HepG2 (cell line): Measurements from ENCODE around the gene KCNE4. TPM values are rescaled to one million over a fixed set of nuclear protein-coding genes. Genes with fewer than 3 reads are reported as not detected.

Experiments
- ATAC-seq: fragments of 200-7000 bp; cut with Tn5 transposase; 3 replicates; pipeline ENCODE4 v1.9.1; 2020; ENCODE audit warnings: mild to moderate bottlenecking, moderate library complexity
- BruUV-seq: library from RNA; stranded (reverse); fragments of 400-500 nt; replicated peaks from 2 replicates; lab custom pipeline; 2021; lab: Mats Ljungman, UMichigan
- CTCF ChIA-PET: fragments of 300-600 bp; formaldehyde crosslinking; extraction: SDS; loops from one replicate; lab custom pipeline; 2021; ENCODE audit warnings: low total read pairs, inconsistent platforms, low intra/inter-chr PET ratio; lab: Yijun Ruan, JAX
- POLR2A ChIA-PET: fragments of 350-600 bp; sonication (Branson Sonifier 250); formaldehyde crosslinking; loops from one replicate; lab custom pipeline; 2020; ENCODE audit warnings: antibody characterized with exemption, inconsistent platforms; lab: Yijun Ruan, JAX
- DNase-seq: peaks from one replicate; pipeline ENCODE4 v3.0.0-alpha.2; 2015; ENCODE audit warnings: low spot score
- FAIRE-seq: peaks from 3 replicates; lab custom pipeline; 2011; peaks lifted over from hg19 to GRCh38; lab: Jason Lieb, UNC
- H2AFZ ChIP-seq: one replicate; pipeline ENCODE4 v1.6.1; 2011; ENCODE audit warnings: low read length, inconsistent platforms
- H3K27ac ChIP-seq: fragments of 300-600 bp; 3 replicates; pipeline ENCODE4 v1.8.0; 2011; ENCODE audit warnings: mixed run types, mild to moderate bottlenecking, mixed read lengths, low read length, inconsistent platforms; ENCODE audit not compliant: insufficient read depth; ENCODE audit errors: extremely low read length
- H3K27me3 ChIP-seq, 2 experiments: fragments of 200-600 bp in 1 of 2; 2 replicates in 1 of 2; 3 replicates in 1 of 2; pipeline versions ENCODE4 v1.6.0 to v1.8.0; 2011; ENCODE audit warnings: low read length in 2 of 2, mild to moderate bottlenecking in 2 of 2, moderate library complexity in 2 of 2, inconsistent platforms in 1 of 2; ENCODE audit not compliant: insufficient read depth in 2 of 2, control insufficient read depth in 1 of 2
- H3K36me3 ChIP-seq, 2 experiments: fragments of 200-600 bp in 1 of 2; replicated peaks in 1 of 2; 2 replicates in 1 of 2; 3 replicates in 1 of 2; pipeline versions ENCODE4 v1.5.1 to v1.8.0; 2011; ENCODE audit warnings: low read length in 2 of 2, inconsistent platforms in 1 of 2; ENCODE audit not compliant: insufficient read depth in 2 of 2, control insufficient read depth in 1 of 2
- H3K4me1 ChIP-seq: 2 replicates; pipeline ENCODE4 v1.5.1; 2012; ENCODE audit warnings: low read length, inconsistent platforms; ENCODE audit not compliant: insufficient read depth
- H3K4me2 ChIP-seq: 2 replicates; pipeline ENCODE4 v1.6.0; 2011; ENCODE audit warnings: low read depth, low read length, inconsistent platforms
- H3K4me3 ChIP-seq, 3 experiments: fragments of 200-600 bp in 1 of 3; sonication (generic), shearing (Covaris generic) in 1 of 3; replicated peaks in 1 of 3; 2 replicates each; pipeline ENCODE4 v1.5.1; 2011 to 2016; ENCODE audit warnings: low read length in 3 of 3, inconsistent platforms in 2 of 3, low read depth in 2 of 3, mild to moderate bottlenecking in 2 of 3, control low read depth in 1 of 3, mixed read lengths in 1 of 3; ENCODE audit not compliant: insufficient read depth in 1 of 3
- H3K79me2 ChIP-seq: one replicate; pipeline ENCODE4 v1.6.1; 2011; ENCODE audit warnings: low read length, inconsistent platforms; ENCODE audit not compliant: insufficient read depth
- H3K9ac ChIP-seq: 2 replicates; pipeline ENCODE4 v1.6.0; 2011; ENCODE audit warnings: mild to moderate bottlenecking, low read depth, low read length, inconsistent platforms; ENCODE audit not compliant: insufficient read depth
- H3K9me3 ChIP-seq: 2 replicates; pipeline ENCODE4 v1.5.1; 2012; ENCODE audit warnings: mild to moderate bottlenecking, low read length
- H4K20me1 ChIP-seq: 2 replicates; pipeline ENCODE4 v1.6.0; 2011; ENCODE audit warnings: inconsistent platforms, mild to moderate bottlenecking, low read length, moderate library complexity; ENCODE audit not compliant: insufficient read depth
- BORCS8-MEF2B ChIP-seq: sonication (generic); formaldehyde crosslinking; IDR thresholded peaks from 2 replicates; pipeline ENCODE4 v1.8.0; 2022; ENCODE audit warnings: mild to moderate bottlenecking, missing genetic modification reagents
- HDAC1 ChIP-seq: sonication (generic); formaldehyde crosslinking; IDR thresholded peaks from 2 replicates; pipeline ENCODE4 v1.5.1; 2020; ENCODE audit warnings: mild to moderate bottlenecking, missing genetic modification reagents
- HMG20A ChIP-seq: IDR thresholded peaks from 2 replicates; pipeline ENCODE4 v1.6.1; 2016; ENCODE audit warnings: borderline replicate concordance
- KDM1A ChIP-seq: IDR thresholded peaks from 2 replicates; pipeline ENCODE4 v1.6.1; 2016; ENCODE audit warnings: missing compliant biosample characterization
- KMT2B ChIP-seq: IDR thresholded peaks from 2 replicates; pipeline ENCODE4 v1.6.1; 2016; ENCODE audit warnings: missing genetic modification reagents, missing compliant biosample characterization
- NCOA1 ChIP-seq: sonication (generic); formaldehyde crosslinking; IDR thresholded peaks from 2 replicates; pipeline ENCODE4 v1.9.0; 2021; ENCODE audit warnings: missing genetic modification reagents
- NR2F1 ChIP-seq, 2 experiments: fragments of 450-650 bp in 1 of 2; formaldehyde crosslinking in 1 of 2; IDR thresholded peaks; 2 replicates each; pipeline versions ENCODE4 v1.5.0 to v1.6.1; 2016 to 2020; ENCODE audit warnings: mild to moderate bottlenecking in 1 of 2, missing compliant biosample characterization in 1 of 2, missing genetic modification reagents in 1 of 2, moderate library complexity in 1 of 2
- PAX8 ChIP-seq: sonication (generic); formaldehyde crosslinking; IDR thresholded peaks from 2 replicates; pipeline ENCODE4 v1.8.0; 2022; ENCODE audit warnings: mild to moderate bottlenecking, missing genetic modification reagents, borderline replicate concordance
- POLR2A ChIP-seq, 2 experiments: IDR thresholded peaks; 2 replicates each; pipeline ENCODE4 v1.6.1; 2011; ENCODE audit warnings: low read depth in 2 of 2, low read length in 2 of 2, mild to moderate bottlenecking in 1 of 2, moderate library complexity in 1 of 2; ENCODE audit not compliant: insufficient read depth in 1 of 2
- RAD21 ChIP-seq: fragments of 450-650 bp; formaldehyde crosslinking; IDR thresholded peaks from 2 replicates; pipeline ENCODE4 v1.5.0; 2020; ENCODE audit warnings: mild to moderate bottlenecking
- SALL1 ChIP-seq: sonication (generic); formaldehyde crosslinking; IDR thresholded peaks from 2 replicates; pipeline ENCODE4 v1.8.0; 2022; ENCODE audit warnings: mild to moderate bottlenecking, missing genetic modification reagents
- SNRNP70 ChIP-seq: fragments of 200-400 bp; formaldehyde crosslinking; IDR thresholded peaks from 2 replicates; pipeline ENCODE4 v1.6.1; 2017; ENCODE audit warnings: mild to moderate bottlenecking, low read depth, low read length, moderate library complexity
- SRF ChIP-seq: IDR thresholded peaks from 2 replicates; pipeline ENCODE4 v1.6.1; 2011; ENCODE audit warnings: mild to moderate bottlenecking, low read depth, low read length, moderate library complexity
- ZBTB3 ChIP-seq: sonication (generic); formaldehyde crosslinking; IDR thresholded peaks from 2 replicates; pipeline ENCODE4 v1.4.0; 2020; ENCODE audit warnings: low read depth, mild to moderate bottlenecking, moderate library complexity, missing genetic modification reagents, borderline replicate concordance
- ZC3H13 ChIP-seq: sonication (generic); formaldehyde crosslinking; IDR thresholded peaks from 2 replicates; pipeline ENCODE4 v1.8.1; 2023; ENCODE audit warnings: mild to moderate bottlenecking, missing genetic modification reagents, moderate library complexity
- ZNF24 ChIP-seq: fragments of 450-650 bp; IDR thresholded peaks from 2 replicates; pipeline ENCODE4 v1.6.1; 2017; ENCODE audit warnings: antibody characterized with exemption, mild to moderate bottlenecking
- ZNF747 ChIP-seq: sonication (generic); formaldehyde crosslinking; IDR thresholded peaks from 2 replicates; pipeline ENCODE4 v1.8.1; 2023; ENCODE audit warnings: missing genetic modification reagents, mild to moderate bottlenecking, borderline replicate concordance
- WGBS: methylation state at CpG from one replicate; pipeline ENCODE4 v1.1.6; 2017; ENCODE audit warnings: low lambda C conversion rate; 5-methylcytosine and 5-hydroxymethylcytosine counted together
- in situ Hi-C: cut with HindIII; loops from 2 replicates; pipeline ENCODE4 v1.10.0; 2017; ENCODE audit warnings: low pct_unique_long_range_greater_than_20kb; ENCODE audit not compliant: extremely low pct_ligation_motif_present
- intact Hi-C: fragments of 100-400 bp; cut with micrococcal nuclease; formaldehyde crosslinking; loops from one replicate; pipeline ENCODE4 v1.10.0; 2022; ENCODE audit not compliant: unreplicated experiment
- polyA plus RNA-seq, 8 experiments: library from polyadenylated mRNA; depleted of rRNA in 3 of 8; stranded (reverse) in 7 of 8; unstranded in 1 of 8; fragments of >200 nt; fragmentation: Illumina TruSeq in 4 of 8; extraction: Trizol in 4 of 8; gene quantifications; 2 replicates each; pipeline versions ENCODE4 v1.2.1 to v1.2.3, GENCODE V29; 2011 to 2016; ENCODE audit warnings: low read depth in 4 of 8, missing spikeins in 1 of 8, mixed read lengths in 1 of 8; ENCODE audit not compliant: insufficient read depth in 1 of 8
- total RNA-seq, 5 experiments: library from RNA; depleted of rRNA; stranded (reverse); fragments of >200 nt; fragmentation: Illumina TruSeq; extraction: Trizol; gene quantifications; 2 replicates each; pipeline ENCODE4 v1.2.3, GENCODE V29; 2016; ENCODE audit warnings: low read depth in 1 of 5
- TF ChIP-seq, protein P1 (sequence below): sonication (generic); formaldehyde crosslinking; IDR thresholded peaks from 2 replicates; pipeline ENCODE4 v1.9.0; 2021; ENCODE audit warnings: mild to moderate bottlenecking, missing genetic modification reagents
- TF ChIP-seq, protein P2 (sequence below): IDR thresholded peaks from 2 replicates; pipeline ENCODE4 v1.6.1; 2018; ENCODE audit warnings: missing genetic modification reagents, mild to moderate bottlenecking, missing compliant biosample characterization

KCNE4 gene
- total and polyA plus RNA-seq, 2 of the 13 experiments (the other 11 are each of a cell fraction or from before 2014, with no cell fraction given): not detected

DNA sequence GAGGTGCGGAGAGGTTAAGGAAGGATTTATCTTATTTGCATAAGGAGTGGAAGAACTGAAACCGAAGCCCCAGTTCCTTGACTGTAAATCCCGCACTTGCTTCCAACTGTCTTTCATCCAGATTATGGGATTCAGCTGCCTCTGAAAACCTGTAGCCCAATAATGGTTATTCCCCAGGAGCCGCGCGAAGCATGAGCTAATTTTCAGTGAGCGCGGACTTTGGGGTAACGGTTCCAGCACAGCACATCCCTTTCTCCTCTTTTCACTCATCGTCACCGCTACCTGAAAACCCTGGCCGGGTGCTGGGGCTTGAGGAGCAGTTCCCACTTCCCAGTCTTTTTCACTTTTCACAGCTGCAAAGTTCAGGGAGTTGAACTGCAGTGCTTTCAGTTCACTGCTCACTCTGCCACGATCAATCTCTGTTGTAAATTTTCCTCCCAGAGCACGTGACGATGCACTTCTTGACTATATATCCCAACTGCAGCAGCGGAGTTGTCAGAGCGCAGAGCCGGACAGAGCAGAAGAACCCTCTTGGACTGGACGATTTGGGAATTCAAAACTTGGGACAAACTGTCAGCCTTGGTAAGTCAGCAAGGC is at the start of gene KCNE4 (continued):
- TF ChIP-seq, protein P1, sequence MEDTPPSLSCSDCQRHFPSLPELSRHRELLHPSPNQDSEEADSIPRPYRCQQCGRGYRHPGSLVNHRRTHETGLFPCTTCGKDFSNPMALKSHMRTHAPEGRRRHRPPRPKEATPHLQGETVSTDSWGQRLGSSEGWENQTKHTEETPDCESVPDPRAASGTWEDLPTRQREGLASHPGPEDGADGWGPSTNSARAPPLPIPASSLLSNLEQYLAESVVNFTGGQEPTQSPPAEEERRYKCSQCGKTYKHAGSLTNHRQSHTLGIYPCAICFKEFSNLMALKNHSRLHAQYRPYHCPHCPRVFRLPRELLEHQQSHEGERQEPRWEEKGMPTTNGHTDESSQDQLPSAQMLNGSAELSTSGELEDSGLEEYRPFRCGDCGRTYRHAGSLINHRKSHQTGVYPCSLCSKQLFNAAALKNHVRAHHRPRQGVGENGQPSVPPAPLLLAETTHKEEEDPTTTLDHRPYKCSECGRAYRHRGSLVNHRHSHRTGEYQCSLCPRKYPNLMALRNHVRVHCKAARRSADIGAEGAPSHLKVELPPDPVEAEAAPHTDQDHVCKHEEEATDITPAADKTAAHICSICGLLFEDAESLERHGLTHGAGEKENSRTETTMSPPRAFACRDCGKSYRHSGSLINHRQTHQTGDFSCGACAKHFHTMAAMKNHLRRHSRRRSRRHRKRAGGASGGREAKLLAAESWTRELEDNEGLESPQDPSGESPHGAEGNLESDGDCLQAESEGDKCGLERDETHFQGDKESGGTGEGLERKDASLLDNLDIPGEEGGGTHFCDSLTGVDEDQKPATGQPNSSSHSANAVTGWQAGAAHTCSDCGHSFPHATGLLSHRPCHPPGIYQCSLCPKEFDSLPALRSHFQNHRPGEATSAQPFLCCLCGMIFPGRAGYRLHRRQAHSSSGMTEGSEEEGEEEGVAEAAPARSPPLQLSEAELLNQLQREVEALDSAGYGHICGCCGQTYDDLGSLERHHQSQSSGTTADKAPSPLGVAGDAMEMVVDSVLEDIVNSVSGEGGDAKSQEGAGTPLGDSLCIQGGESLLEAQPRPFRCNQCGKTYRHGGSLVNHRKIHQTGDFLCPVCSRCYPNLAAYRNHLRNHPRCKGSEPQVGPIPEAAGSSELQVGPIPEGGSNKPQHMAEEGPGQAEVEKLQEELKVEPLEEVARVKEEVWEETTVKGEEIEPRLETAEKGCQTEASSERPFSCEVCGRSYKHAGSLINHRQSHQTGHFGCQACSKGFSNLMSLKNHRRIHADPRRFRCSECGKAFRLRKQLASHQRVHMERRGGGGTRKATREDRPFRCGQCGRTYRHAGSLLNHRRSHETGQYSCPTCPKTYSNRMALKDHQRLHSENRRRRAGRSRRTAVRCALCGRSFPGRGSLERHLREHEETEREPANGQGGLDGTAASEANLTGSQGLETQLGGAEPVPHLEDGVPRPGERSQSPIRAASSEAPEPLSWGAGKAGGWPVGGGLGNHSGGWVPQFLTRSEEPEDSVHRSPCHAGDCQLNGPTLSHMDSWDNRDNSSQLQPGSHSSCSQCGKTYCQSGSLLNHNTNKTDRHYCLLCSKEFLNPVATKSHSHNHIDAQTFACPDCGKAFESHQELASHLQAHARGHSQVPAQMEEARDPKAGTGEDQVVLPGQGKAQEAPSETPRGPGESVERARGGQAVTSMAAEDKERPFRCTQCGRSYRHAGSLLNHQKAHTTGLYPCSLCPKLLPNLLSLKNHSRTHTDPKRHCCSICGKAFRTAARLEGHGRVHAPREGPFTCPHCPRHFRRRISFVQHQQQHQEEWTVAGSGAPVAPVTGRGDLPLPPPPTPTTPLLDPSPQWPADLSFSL (CRISPR knock-in tag): no peak
- TF ChIP-seq ZBTB3 (no peak), HMG20A (CRISPR knock-in tag) (no peak), NCOA1 (CRISPR knock-in tag) (no peak), PAX8 (CRISPR knock-in tag) (no peak), POLR2A (IDR thresholded peaks at IDR 0.05; ENCODE audit: insufficient read depth in 1 of 2, low read depth in 2 of 2, low read length in 2 of 2) (no peak)
- TF ChIP-seq, all 625 proteins: peak for 0

DNA sequence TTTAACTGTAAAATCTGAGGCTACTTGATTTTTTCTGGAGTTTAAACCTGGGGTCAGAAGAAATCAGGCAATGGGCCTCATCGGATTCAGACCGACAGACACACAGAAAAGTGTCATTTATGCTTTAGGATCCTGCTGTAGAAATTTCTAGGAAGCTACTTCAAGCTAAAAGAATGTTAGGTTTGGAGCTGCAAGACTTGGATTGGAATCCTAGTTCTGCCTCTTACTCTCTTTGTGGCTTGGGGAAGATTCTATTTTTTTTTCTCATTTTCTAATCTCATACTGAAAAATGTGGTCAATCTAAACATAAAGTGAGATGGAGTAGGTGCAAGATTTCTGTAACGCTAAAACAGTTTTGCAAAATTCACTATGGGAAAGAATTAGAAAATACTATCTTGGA is 48.8 kb upstream of the KCNE4 start:
- Histone ChIP-seq H2AFZ (no peak overlapping the region), H4K20me1 (no peaks in the 10 kb centered on the region), H3K79me2 (no peaks in the 10 kb centered on the region), H3K27ac (no peak overlapping the region), H3K4me3 (no peak overlapping the region), H3K36me3 (no peaks in the 10 kb centered on the region), H3K4me1 (no peaks in the 10 kb centered on the region), H3K9me3 (no peaks in the 10 kb centered on the region), H3K4me2 (no peak overlapping the region), H3K27me3 (peaks cover 0 to 4% of the 10 kb centered on the region in 2 experiments; a peak in 2 of 5 replicates), H3K9ac (no peak overlapping the region)
- in situ Hi-C loops: no loop called here
- POLR2A ChIA-PET: no interaction called here
- DNase-seq: no peak
- intact Hi-C loops: no loop called here
- BruUV-seq: no TSS peak
- no peak for FAIRE-seq
- CTCF ChIA-PET: no interaction called here
- WGBS: 52% methylated on average over 3 of the region's 3 CpGs
- ATAC-seq: no peak
- TF ChIP-seq, protein P2, sequence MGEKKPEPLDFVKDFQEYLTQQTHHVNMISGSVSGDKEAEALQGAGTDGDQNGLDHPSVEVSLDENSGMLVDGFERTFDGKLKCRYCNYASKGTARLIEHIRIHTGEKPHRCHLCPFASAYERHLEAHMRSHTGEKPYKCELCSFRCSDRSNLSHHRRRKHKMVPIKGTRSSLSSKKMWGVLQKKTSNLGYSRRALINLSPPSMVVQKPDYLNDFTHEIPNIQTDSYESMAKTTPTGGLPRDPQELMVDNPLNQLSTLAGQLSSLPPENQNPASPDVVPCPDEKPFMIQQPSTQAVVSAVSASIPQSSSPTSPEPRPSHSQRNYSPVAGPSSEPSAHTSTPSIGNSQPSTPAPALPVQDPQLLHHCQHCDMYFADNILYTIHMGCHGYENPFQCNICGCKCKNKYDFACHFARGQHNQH: no peak
- TF ChIP-seq ZNF747 (CRISPR knock-in tag) (no peak), HDAC1 (CRISPR knock-in tag) (no peak), ZC3H13 (CRISPR knock-in tag) (no peak), ZNF24 (no peak), SNRNP70 (no peak), RAD21 (CRISPR knock-in tag) (no peak), NR2F1 (CRISPR knock-in tag; IDR thresholded peaks at IDR 0.05) (no peak), SRF (no peak), BORCS8-MEF2B (CRISPR knock-in tag) (no peak), SALL1 (CRISPR knock-in tag) (no peak), KDM1A (CRISPR knock-in tag) (no peak), KMT2B (CRISPR knock-in tag) (no peak)
